Chondrocyte (in vitro differentiated cells): ENCODE results near the gene ZDHHC11B. TPM values are rescaled to one million over a fixed set of nuclear protein-coding genes. Genes with fewer than 3 reads are reported as not detected.
"Not testable (repeated sequence)": the region's sequence is repeated elsewhere in the genome, so short reads cannot be mapped to it uniquely, and the experiment has no call there.

Experiments used
- DNase-seq: peaks from one replicate; pipeline ENCODE4 v3.0.0; 2021; ENCODE audit warnings: mixed read lengths, low spot score
- H3K27ac Mint-ChIP-seq: one replicate; pipeline ENCODE4 v1.8.0; 2021; ENCODE audit warnings: mild to moderate bottlenecking, moderate library complexity, mixed read lengths; ENCODE audit not compliant: unreplicated experiment
- H3K27me3 Mint-ChIP-seq: 2 replicates; pipeline ENCODE4 v1.8.0; 2021; ENCODE audit warnings: low read depth, mixed read lengths
- H3K36me3 Mint-ChIP-seq: 2 replicates; pipeline ENCODE4 v1.8.0; 2021; ENCODE audit warnings: low read depth, mixed read lengths
- H3K4me1 Mint-ChIP-seq: 2 replicates; pipeline ENCODE4 v1.8.0; 2021; ENCODE audit warnings: low read depth, mild to moderate bottlenecking, mixed read lengths
- H3K4me3 Mint-ChIP-seq: one replicate; pipeline ENCODE4 v1.8.0; 2021; ENCODE audit warnings: mild to moderate bottlenecking, moderate library complexity, mixed read lengths; ENCODE audit not compliant: unreplicated experiment
- H3K9me3 Mint-ChIP-seq: 2 replicates; pipeline ENCODE4 v1.8.0; 2021; ENCODE audit warnings: low read depth, mixed read lengths
- CTCF ChIP-seq: fragments of 200-600 bp; sonication (generic); IDR thresholded peaks from 2 replicates; pipeline ENCODE4 v1.5.0; 2021; ENCODE audit warnings: antibody characterized with exemption, mild to moderate bottlenecking, moderate library complexity
- long read RNA-seq: library from polyadenylated mRNA; stranded (forward); transcript quantifications from one replicate; pipeline ENCODE4 v2.0.0, GENCODE V29; 2021
- total RNA-seq: library from RNA; stranded (reverse); gene quantifications from 3 replicates; pipeline ENCODE4 v1.2.1, GENCODE V29; 2021

ZDHHC11B gene
- total RNA-seq = 0.17 TPM in 1 of 3 replicates, not detected in the others
- long read RNA-seq = 0 reads

GRCh38 chr5:784428-785177 lies at the start of gene ZDHHC11B:
Gene ZDHHC11B, minus strand, starts transcription at chr5:784729. Its CDS starts 17,810 bp downstream, at chr5:766919.
- peak within 1 kb of the TSS; percentile 67 for H3K4me3 Mint-ChIP-seq
- not testable (repeated sequence) for H3K27me3 Mint-ChIP-seq, H3K36me3 Mint-ChIP-seq, H3K27ac Mint-ChIP-seq, H3K4me1 Mint-ChIP-seq, H3K9me3 Mint-ChIP-seq
- DNase-seq = peak; percentile 92

- H3K36me3 Mint-ChIP-seq, DNase-seq, H3K27ac Mint-ChIP-seq, H3K9me3 Mint-ChIP-seq, H3K4me3 Mint-ChIP-seq, H3K4me1 Mint-ChIP-seq, H3K27me3 Mint-ChIP-seq: not testable (repeated sequence)
Measured at GRCh38 chr5:834013-834412, 49.5 kb upstream of the ZDHHC11B start.

- H3K27ac Mint-ChIP-seq, H3K4me3 Mint-ChIP-seq, H3K4me1 Mint-ChIP-seq, DNase-seq, H3K27me3 Mint-ChIP-seq, H3K36me3 Mint-ChIP-seq, H3K9me3 Mint-ChIP-seq: not testable (repeated sequence)
Measured at GRCh38 chr5:828194-828593, 43.7 kb upstream of the ZDHHC11B start.

- H3K27me3 Mint-ChIP-seq, H3K4me3 Mint-ChIP-seq, H3K36me3 Mint-ChIP-seq, DNase-seq, H3K27ac Mint-ChIP-seq, H3K4me1 Mint-ChIP-seq, H3K9me3 Mint-ChIP-seq: not testable (repeated sequence)
Measured at GRCh38 chr5:825544-825943, 41.0 kb upstream of the ZDHHC11B start.

GRCh38 chr5:821504-821903 lies 37.0 kb upstream of the ZDHHC11B start:
- no peak for TF ChIP-seq CTCF
- no peak overlapping the region for H3K4me3 Mint-ChIP-seq
- peaks cover 3% of the 10 kb centered on the region for H3K36me3 Mint-ChIP-seq
- DNase-seq = no peak
- no peaks in the 10 kb centered on the region for H3K27me3 Mint-ChIP-seq
- no peaks in the 10 kb centered on the region for H3K4me1 Mint-ChIP-seq
- no peak overlapping the region for H3K27ac Mint-ChIP-seq
- H3K9me3 Mint-ChIP-seq = peaks cover 4% of the 10 kb centered on the region

- no peaks in the 10 kb centered on the region for H3K4me1 Mint-ChIP-seq
Measured at GRCh38 chr5:820245-820644, 35.7 kb upstream of the ZDHHC11B start.

GRCh38 chr5:819078-819477 lies 34.5 kb upstream of the ZDHHC11B start:
- H3K36me3 Mint-ChIP-seq = peaks cover 2% of the 10 kb centered on the region
- H3K4me1 Mint-ChIP-seq = no peaks in the 10 kb centered on the region
- no peak for DNase-seq
- TF ChIP-seq CTCF = no peak
- H3K9me3 Mint-ChIP-seq = peaks cover 10% of the 10 kb centered on the region
- no peaks in the 10 kb centered on the region for H3K27me3 Mint-ChIP-seq
- no peak overlapping the region for H3K27ac Mint-ChIP-seq
- H3K4me3 Mint-ChIP-seq = no peak overlapping the region

More at GRCh38 chr5:820245-820644, 35.7 kb upstream of the ZDHHC11B start:
- no peak overlapping the region for H3K27ac Mint-ChIP-seq
- no peak for TF ChIP-seq CTCF
- DNase-seq = no peak
- H3K36me3 Mint-ChIP-seq = peaks cover 3% of the 10 kb centered on the region
- H3K4me3 Mint-ChIP-seq = no peak overlapping the region
- H3K27me3 Mint-ChIP-seq = no peaks in the 10 kb centered on the region
- peaks cover 6% of the 10 kb centered on the region for H3K9me3 Mint-ChIP-seq
